SK-N-MC (cell line): ENCODE measurements around the gene BAG1.

Source experiments
- EZH2 ChIP-seq: fragments of 200-600 bp; sonication (generic); IDR thresholded peaks from one replicate; pipeline ENCODE4 v1.6.1; 2017; ENCODE audit warnings: antibody characterized with exemption
- FOXP2 ChIP-seq: optimal IDR thresholded peaks from 2 replicates; pipeline ENCODE3; 2011; ENCODE audit warnings: mild to moderate bottlenecking, moderate library complexity; ENCODE audit not compliant: insufficient read depth; ENCODE audit errors: extremely low read length, control extremely low read depth
- POLR2AphosphoS5 ChIP-seq: IDR thresholded peaks from 2 replicates; pipeline ENCODE4 v1.6.1; 2012; ENCODE audit warnings: mild to moderate bottlenecking, low read depth, low read length, borderline replicate concordance

- TF ChIP-seq EZH2 (no peak), FOXP2 (no peak), POLR2AphosphoS5 (no peak)
These were observed 52.7 kb downstream of the BAG1 start for GRCh38 chr9:33211695-33212393.
